SIG-M5 (cell line): ENCODE results near the gene PRKCE.
"Not testable (repeated sequence)": the region's sequence is repeated elsewhere in the genome, so short reads cannot be mapped to it uniquely, and the experiment has no call there.

Experiments used
- DNase-seq: peaks from one replicate; lab custom pipeline; 2025; lab: John Stamatoyannopoulos, UW

PRKCE gene

DNA sequence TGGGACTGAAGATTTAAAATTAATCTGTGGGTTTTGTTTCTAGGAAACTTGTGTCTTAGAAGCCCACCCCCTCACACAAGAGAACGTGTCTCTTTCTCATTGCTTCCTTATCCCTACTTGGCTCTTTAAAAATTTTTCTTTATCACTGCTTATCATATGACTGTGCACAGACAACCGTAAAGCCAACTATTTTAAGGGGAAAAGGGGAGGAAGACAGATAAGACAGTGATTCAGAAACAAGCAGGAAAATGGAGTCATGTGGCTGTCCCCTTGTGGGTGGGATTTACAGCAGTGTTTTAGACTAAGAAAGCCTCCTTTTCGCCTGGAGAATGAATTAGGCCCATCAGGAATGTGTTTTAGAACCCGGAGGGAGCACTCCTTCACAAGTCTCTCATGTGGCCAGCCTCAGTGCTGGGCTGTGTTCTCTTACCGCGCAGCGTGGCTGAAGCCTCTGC is 17.6 kb downstream of the PRKCE start:
- DNase-seq = no peak

DNA sequence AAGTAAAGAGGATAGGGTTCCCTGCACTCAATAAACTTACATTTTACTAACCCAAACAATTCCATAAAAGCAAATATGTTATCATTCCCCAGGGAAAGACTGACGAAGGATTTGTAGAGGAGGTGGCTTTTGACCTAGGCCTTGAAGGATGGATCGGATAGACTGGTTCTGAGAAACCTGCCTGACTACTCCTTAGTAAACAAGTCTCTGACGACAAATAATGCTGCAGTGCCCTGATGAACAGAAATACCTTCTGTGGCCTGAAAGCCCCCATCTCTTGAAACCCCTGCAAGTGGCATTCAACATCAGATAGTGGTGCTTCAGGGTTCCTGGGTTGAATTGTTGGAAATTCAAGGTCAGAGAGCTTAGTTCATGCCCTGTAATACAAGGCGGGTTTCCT is 19.2 kb downstream of the PRKCE start:
- no peak for DNase-seq

GRCh38 chr2:45672138-45672537 is 20.7 kb downstream of the PRKCE start:
- no peak for DNase-seq

DNA sequence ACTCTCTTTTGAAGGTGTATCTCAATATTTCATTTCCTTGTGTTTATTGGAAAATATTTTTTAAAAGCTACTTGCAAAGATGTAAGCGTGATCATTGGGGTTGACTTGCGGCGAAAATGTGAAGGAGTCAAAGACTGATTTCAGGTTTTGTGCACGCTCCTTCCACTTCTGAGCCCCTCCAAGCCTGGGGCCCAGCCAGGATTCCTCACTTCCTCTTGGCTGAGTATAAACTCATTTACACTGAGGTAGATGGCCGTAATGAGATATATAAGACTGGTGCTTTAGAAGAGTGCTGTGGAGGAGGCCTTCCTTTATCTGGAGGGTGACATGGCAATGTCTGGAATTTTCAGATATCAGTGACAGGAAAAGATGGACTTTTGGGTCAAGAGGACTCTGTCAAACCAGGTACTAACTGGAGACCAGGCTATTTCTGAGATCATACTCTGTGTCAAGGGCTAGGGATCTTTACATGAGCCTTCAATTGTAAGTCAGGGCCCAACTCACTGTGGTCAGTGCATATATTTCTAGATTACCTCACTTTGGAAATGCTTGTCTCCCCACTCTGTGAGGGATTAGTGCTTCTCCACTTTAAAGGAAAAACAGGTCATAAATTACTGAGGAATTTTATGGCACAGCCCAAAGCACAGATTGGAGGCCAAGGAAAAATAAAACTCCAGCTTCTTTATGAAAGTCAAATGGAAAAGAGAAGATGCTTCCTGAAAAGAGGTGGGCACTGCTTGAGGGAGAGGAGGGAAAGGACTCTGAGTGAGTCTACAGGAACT is 22.8 kb downstream of the PRKCE start:
- no peak for DNase-seq

GRCh38 chr2:45675263-45675812 is 23.9 kb downstream of the PRKCE start:
- DNase-seq = no peak

GRCh38 chr2:45676088-45676487 is 24.6 kb downstream of the PRKCE start:
- no peak for DNase-seq

- no peak for DNase-seq
Observed at GRCh38 chr2:45678791-45679348, 27.4 kb downstream of the PRKCE start.

DNA sequence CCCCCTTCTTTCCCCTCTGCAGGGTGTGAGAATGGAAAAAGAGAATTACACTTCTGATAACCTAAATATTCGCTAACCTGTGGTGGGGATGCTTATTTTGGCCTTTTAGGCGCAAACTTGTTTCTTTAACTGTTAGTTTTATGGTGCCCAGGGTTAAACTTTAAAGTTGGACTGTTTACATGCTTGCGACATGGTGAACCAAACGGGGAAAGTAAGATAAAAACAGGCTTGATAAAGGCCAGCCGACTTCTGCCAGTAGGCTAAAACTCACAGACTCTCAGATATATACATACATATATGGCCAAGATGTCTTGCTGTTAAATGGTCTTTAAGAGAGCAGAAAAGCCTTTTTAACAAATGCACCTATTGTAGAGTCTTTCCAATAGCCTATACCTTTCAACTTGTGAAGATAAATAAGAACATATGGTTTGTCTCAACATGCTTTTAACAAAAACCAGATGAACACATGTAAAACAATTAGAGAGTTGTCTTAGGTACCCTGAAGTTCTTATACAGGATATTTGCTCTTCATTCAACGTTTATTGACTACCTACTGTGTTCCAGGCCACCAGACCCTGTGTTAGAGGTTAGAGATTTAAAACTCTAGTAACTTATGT is 29.0 kb downstream of the PRKCE start:
- DNase-seq = no peak

DNA sequence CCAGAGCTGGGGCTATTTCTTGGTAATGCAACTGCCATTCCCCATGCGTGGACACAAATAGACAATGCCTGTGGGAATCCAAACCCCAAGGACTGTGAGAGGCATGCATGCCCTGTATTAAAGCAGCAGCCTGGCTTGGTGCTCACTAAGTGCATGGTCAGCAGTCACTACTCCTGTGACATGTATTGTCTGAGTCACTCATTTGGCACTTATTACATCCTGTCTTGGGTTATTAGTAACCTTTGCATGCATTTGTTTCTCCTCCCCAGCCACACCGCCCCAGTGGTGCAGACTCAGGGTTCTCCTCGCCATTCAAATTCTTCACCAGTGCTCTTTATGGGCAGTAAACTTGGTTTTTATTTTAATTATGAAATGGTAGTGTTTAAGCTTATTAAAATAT is 30.2 kb downstream of the PRKCE start:
- DNase-seq = no peak

GRCh38 chr2:45683292-45683691 is 31.8 kb downstream of the PRKCE start:
- no peak for DNase-seq

- no peak for DNase-seq
Observed at GRCh38 chr2:45684756-45685155, 33.3 kb downstream of the PRKCE start.

GRCh38 chr2:45685260-45685659 is 33.8 kb downstream of the PRKCE start:
- DNase-seq = no peak

- no peak for DNase-seq
Observed at GRCh38 chr2:45687964-45688363, 36.5 kb downstream of the PRKCE start.

DNA sequence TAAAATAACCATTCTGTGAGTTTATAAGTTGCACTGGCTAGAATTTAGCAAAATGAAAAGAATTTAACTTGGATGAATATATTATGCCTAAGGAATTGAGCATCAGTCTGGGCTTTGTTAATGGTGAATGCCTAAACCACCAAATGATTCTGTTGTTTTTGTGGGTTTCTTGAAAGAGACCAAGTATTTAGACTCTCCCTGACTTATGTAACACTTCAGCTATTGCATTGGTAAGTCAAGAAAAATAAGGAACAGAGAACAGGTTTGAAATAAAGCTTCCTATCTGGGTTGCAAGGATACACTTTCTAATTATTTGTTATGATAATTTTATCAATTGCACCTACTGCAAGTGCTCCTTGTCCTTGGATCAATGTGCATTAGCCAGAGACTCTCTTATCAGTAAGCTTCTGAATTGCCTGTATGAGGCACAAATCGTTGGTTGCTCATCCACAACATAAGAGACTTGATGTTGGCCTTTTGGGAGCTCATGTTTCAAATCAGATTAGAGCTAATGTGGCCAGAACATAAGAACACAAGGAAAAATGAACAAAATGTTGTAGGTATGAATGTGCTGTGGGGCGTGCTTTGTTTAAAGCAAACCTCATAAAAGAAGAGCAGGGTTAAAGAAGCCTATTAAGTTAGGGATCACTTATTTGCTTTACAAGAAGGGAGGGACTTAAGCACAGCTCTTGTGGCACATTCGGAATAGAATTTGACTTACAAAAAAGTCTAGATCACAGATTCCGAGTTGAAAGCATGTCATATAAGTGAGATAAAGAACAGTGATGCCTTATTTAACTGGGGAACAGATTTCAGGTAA is 37.2 kb downstream of the PRKCE start:
- DNase-seq = no peak

DNA sequence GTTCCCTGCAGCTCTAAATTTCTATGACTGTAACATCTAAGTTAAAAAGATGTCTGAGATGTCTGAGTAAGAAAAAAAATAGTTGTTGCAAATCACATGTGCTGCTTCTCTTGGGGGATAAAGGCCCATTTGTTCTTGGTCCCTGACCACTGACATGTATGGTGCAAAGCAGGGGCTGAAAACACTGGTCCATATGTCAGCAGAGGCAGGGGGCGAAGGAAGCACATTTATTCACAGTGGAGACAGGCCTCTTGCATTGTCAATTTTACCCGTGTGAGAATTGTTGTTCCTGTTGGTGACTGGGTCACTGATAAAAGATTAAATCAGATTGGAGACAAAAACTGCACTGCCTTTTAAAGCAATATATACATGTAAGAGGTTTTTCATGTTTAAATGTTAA is 38.8 kb downstream of the PRKCE start:
- no peak for DNase-seq

DNA sequence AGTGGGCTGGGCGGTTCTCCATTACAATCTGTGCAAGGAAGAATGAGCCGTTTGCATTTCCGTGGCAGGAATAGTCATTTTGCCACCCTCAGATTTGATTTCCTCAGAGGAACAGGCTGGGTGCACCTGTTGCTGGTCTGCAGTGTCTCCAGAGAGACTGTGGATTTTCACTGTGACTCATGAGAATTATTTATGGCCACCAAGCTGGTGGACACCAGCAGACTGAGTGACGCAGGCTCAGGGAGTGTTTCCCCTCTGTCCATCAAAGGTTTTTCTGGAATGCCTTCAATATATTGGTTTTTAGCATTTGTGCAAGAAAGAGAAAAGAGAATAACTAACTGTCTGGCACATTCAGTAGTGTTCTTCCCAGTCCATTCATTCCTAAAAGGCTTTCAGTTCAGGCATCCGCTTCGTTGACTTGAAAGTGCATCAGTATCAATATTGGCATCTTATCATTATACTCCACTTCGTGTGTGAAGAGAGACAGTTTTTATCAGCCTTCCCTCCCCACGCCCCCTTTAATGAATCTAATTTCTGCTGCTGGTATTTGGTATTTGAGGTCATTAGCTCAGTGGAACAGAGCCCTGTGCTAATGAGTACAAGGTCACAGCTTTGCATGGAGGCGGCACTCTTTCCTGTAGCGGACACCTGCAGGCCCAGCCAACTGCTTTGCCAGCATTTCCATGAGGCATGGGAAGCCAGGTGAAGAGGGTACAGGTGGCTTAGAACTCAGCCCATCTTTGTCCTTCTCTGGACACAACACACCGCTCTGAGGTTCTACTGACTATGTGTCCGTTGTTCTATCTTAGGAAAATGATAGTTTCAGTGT is 39.9 kb downstream of the PRKCE start:
- DNase-seq = no peak

DNA sequence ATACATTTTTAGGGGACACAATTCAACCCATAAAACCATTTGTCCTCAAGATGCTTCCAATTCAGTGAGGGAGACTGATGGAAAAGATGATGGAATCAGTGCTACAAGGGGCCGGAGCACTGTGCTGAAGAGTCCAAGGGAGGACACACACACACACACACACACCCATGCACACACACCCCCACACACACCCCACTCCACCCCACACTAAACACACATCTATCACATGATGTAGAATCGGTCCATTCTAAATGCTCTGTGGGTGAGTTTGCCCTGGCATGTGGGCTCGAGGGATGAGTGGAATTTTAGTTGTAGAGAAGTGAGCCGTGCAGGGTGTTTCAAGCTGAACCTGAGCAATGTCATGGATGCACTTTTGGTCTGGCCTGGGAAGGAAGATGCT is 41.1 kb downstream of the PRKCE start:
- DNase-seq = no peak

DNA sequence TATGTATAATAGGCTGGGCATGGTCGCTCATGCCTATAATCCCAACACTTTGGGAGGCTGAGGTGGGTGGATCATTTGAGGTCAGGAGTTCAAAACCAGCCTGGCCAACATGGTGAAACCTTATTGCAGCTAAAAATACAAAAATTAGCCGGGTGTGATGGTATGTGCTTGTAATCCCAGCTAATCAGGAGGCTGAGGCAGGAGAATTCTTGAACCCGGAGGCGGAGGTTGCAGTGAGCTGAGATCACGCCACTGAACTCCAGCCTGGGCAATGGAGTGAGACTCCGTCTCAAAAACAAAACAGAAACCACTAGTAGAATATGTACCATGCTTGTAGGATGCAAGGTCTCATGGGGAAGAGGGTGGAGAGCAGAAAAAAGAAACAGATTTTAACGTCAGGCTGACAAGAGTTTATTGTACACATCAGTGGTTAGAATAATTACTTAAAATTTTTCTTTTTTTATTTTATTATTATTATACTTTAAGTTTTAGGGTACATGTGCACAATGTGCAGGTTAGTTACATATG is 44.1 kb downstream of the PRKCE start:
- not testable (repeated sequence) for DNase-seq

- DNase-seq = no peak
Observed at GRCh38 chr2:45696708-45697107, 45.2 kb downstream of the PRKCE start.

- DNase-seq = no peak
Observed at GRCh38 chr2:45697190-45697589, 45.7 kb downstream of the PRKCE start.

- no peak for DNase-seq
Observed at GRCh38 chr2:45698554-45698953, 47.1 kb downstream of the PRKCE start.
